HCT116 (cell line): Measurements from ENCODE around the gene CCDC198. TPM values are rescaled to one million over a fixed set of nuclear protein-coding genes. Genes with fewer than 3 reads are reported as not detected.

Experiments used
- ATAC-seq: fragments of 200-7000 bp; cut with Tn5 transposase; 2 replicates; pipeline ENCODE4 v1.9.1; 2020; ENCODE audit warnings: mild to moderate bottlenecking, moderate library complexity
- BruUV-seq: library from RNA; stranded (reverse); fragments of 400-500 nt; replicated peaks from 2 replicates; lab custom pipeline; 2021; lab: Mats Ljungman, UMichigan
- CTCF ChIA-PET: fragments of 300-600 bp; sonication (Branson Sonifier 250); formaldehyde crosslinking; loops from one replicate; lab custom pipeline; 2021; ENCODE audit warnings: antibody characterized with exemption; lab: Charles Lee
- POLR2A ChIA-PET: fragments of 300-600, 350-600 bp; sonication (Branson Sonifier 250); formaldehyde crosslinking; loops from one replicate; lab custom pipeline; 2021; ENCODE audit warnings: antibody characterized with exemption; lab: Charles Lee
- RAD21 ChIA-PET, 2 experiments: fragments of 300-600 bp; sonication (Branson Sonifier 250); formaldehyde crosslinking; loops; one replicate each; lab custom pipeline; 2023; ENCODE audit warnings: low total read pairs in 2 of 2; ENCODE audit not compliant: uncharacterized antibody in 2 of 2, unreplicated experiment in 2 of 2, low non-redundant PET in 1 of 2; lab: Charles Lee
- DNase-seq: peaks from one replicate; pipeline ENCODE4 v3.0.0-alpha.2; 2010; ENCODE audit warnings: low read depth, low spot score
- H2AFZ ChIP-seq: fragments of 200-600 bp; shearing (Covaris generic), sonication (generic); 2 replicates; pipeline ENCODE4 v1.6.1; 2017; ENCODE audit warnings: low read depth, mixed run types, mixed read lengths, antibody characterized with exemption, low read length; ENCODE audit not compliant: poor library complexity, severe bottlenecking
- H3K27ac ChIP-seq: 2 replicates; pipeline ENCODE4 v1.5.1; 2012; ENCODE audit warnings: low read depth, low read length
- H3K27me3 ChIP-seq: fragments of 200-600 bp; sonication (generic); 2 replicates; pipeline ENCODE4 v1.6.1; 2016; ENCODE audit warnings: mixed run types, low read length, mixed read lengths; ENCODE audit not compliant: insufficient read depth
- H3K36me3 ChIP-seq, 2 experiments: fragments of 200-500 bp in 1 of 2; fragments of 200-600 bp in 1 of 2; sonication (Bioruptor generic) in 1 of 2; sonication (generic) in 1 of 2; 2 replicates each; pipeline versions ENCODE4 v1.5.1 to v1.6.1; 2014 to 2016; ENCODE audit warnings: low read length in 2 of 2, inconsistent platforms in 1 of 2, mixed read lengths in 1 of 2, mixed run types in 1 of 2; ENCODE audit not compliant: insufficient read depth in 2 of 2, control insufficient read depth in 1 of 2
- H3K4me1 ChIP-seq, 2 experiments: fragments of 200-600 bp in 1 of 2; sonication (generic) in 1 of 2; 2 replicates each; pipeline versions ENCODE4 v1.5.1 to v1.6.1; 2012 to 2017; ENCODE audit warnings: low read length in 2 of 2, inconsistent platforms in 1 of 2, mild to moderate bottlenecking in 1 of 2, mixed read lengths in 1 of 2, mixed run types in 1 of 2, moderate library complexity in 1 of 2; ENCODE audit not compliant: insufficient read depth in 2 of 2, control insufficient read depth in 1 of 2
- H3K4me2 ChIP-seq: fragments of 200-600 bp; sonication (generic); 2 replicates; pipeline ENCODE4 v1.6.1; 2017; ENCODE audit warnings: mixed run types, low read length, mixed read lengths
- H3K4me3 ChIP-seq, 2 experiments: fragments of 200-600 bp in 1 of 2; sonication (generic) in 1 of 2; replicated peaks in 1 of 2; 2 replicates each; pipeline ENCODE4 v1.5.1; 2011 to 2016; ENCODE audit warnings: low read length in 2 of 2, control low read depth in 1 of 2, low read depth in 1 of 2, mild to moderate bottlenecking in 1 of 2, mixed read lengths in 1 of 2, mixed run types in 1 of 2
- H3K79me2 ChIP-seq: fragments of 200-600 bp; sonication (generic); 2 replicates; pipeline ENCODE4 v1.6.1; 2017; ENCODE audit warnings: mild to moderate bottlenecking, mixed run types, low read length, moderate library complexity, mixed read lengths; ENCODE audit not compliant: insufficient read depth
- H3K9ac ChIP-seq: fragments of 200-600 bp; sonication (generic); 2 replicates; pipeline ENCODE4 v1.6.1; 2016; ENCODE audit warnings: low read length, mixed read lengths
- H3K9me2 ChIP-seq: fragments of 200-600 bp; sonication (generic), shearing (Covaris generic); 2 replicates; pipeline ENCODE4 v1.6.1; 2017; ENCODE audit warnings: mixed run types, mild to moderate bottlenecking, moderate library complexity; ENCODE audit not compliant: insufficient read depth
- H3K9me3 ChIP-seq, 2 experiments: fragments of 200-500 bp in 1 of 2; fragments of 200-600 bp in 1 of 2; sonication (Bioruptor generic) in 1 of 2; sonication (generic) in 1 of 2; 2 replicates each; pipeline ENCODE4 v1.6.1; 2014 to 2017; ENCODE audit warnings: low read length in 2 of 2, mixed read lengths in 2 of 2, inconsistent platforms in 1 of 2, low read depth in 1 of 2, mild to moderate bottlenecking in 1 of 2, mixed run types in 1 of 2, moderate library complexity in 1 of 2; ENCODE audit not compliant: control insufficient read depth in 1 of 2, insufficient read depth in 1 of 2
- H4K20me1 ChIP-seq: fragments of 200-600 bp; sonication (generic), shearing (Covaris generic); 2 replicates; pipeline ENCODE4 v1.6.1; 2017; ENCODE audit warnings: mixed run types, mild to moderate bottlenecking, moderate library complexity; ENCODE audit not compliant: insufficient read depth
- CTCF ChIP-seq, 3 experiments: fragments of 200-600 bp in 1 of 3; sonication (generic) in 1 of 3; IDR thresholded peaks in 2 of 3; conservative IDR thresholded peaks in 1 of 3; 2 replicates each; pipeline ENCODE4 v1.5.1; 2012 to 2017; ENCODE audit warnings: low read depth in 2 of 3, low read length in 2 of 3, antibody characterized with exemption in 1 of 3, borderline replicate concordance in 1 of 3, control low read depth in 1 of 3, mild to moderate bottlenecking in 1 of 3, mixed read lengths in 1 of 3, mixed run types in 1 of 3, moderate library complexity in 1 of 3; ENCODE audit not compliant: insufficient read depth in 1 of 3
- EGR1 ChIP-seq: IDR thresholded peaks from 2 replicates; pipeline ENCODE4 v1.6.1; 2012; ENCODE audit warnings: low read depth
- EZH2phosphoT487 ChIP-seq: fragments of 200-600 bp; IDR thresholded peaks from 2 replicates; pipeline ENCODE4 v1.6.1; 2018; ENCODE audit warnings: antibody characterized with exemption, borderline replicate concordance
- JUND ChIP-seq: IDR thresholded peaks from 2 replicates; pipeline ENCODE4 v1.6.1; 2012
- POLR2A ChIP-seq: IDR thresholded peaks from 2 replicates; pipeline ENCODE4 v1.7.0; 2011; ENCODE audit warnings: borderline replicate concordance; ENCODE audit not compliant: insufficient read depth, insufficient read length; ENCODE audit errors: extremely low read depth
- POLR2AphosphoS5 ChIP-seq: IDR thresholded peaks from 2 replicates; pipeline ENCODE4 v1.6.1; 2011; ENCODE audit warnings: mild to moderate bottlenecking, low read depth, low read length, moderate library complexity
- SIN3A ChIP-seq: IDR thresholded peaks from 2 replicates; pipeline ENCODE4 v1.6.1; 2012; ENCODE audit warnings: low read depth
- SP1 ChIP-seq: IDR thresholded peaks from 2 replicates; pipeline ENCODE4 v1.6.1; 2012; ENCODE audit warnings: low read depth
- SRF ChIP-seq: IDR thresholded peaks from 2 replicates; pipeline ENCODE4 v1.6.1; 2012; ENCODE audit warnings: low read depth
- ZBTB33 ChIP-seq: IDR thresholded peaks from 2 replicates; pipeline ENCODE4 v1.6.1; 2011; ENCODE audit warnings: mild to moderate bottlenecking, low read length, moderate library complexity; ENCODE audit not compliant: insufficient replicate concordance; ENCODE audit errors: extremely low read depth
- ZNF274 ChIP-seq: fragments of 200-500 bp; sonication (Bioruptor generic); IDR thresholded peaks from 2 replicates; pipeline ENCODE4 v1.6.1; 2014; ENCODE audit warnings: mild to moderate bottlenecking, low read depth, low read length, inconsistent platforms
- intact Hi-C: fragments of 100-400 bp; cut with micrococcal nuclease; formaldehyde crosslinking; loops from 2 replicates; pipeline ENCODE4 v1.10.0; 2022
- total RNA-seq: library from RNA; stranded (reverse); gene quantifications from one replicate; pipeline ENCODE4 v1.2.1, GENCODE V29; 2021; ENCODE audit not compliant: unreplicated experiment

Gene CCDC198
- total RNA-seq, 1 experiment from 2014 or later = not detected

DNA sequence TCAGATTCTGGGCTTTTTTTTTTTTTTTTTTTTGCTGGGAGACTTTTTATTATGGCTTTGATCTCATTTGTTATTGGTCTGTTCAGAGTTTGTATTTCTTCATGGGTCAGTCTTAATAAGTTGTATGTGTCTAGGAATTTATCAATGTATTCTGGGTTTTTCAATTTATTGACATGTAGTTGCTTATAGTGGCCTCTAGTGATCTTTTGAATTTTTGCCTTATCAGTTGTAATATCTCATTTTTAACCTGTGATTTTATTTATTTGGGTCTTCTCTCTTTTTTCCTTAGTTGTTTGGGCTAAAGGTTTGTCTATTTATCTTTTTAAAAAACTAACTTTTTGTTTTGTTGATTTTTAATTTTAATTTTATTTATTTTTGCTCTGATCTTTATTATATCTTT lies 57.7 kb downstream of the CCDC198 start:
- BruUV-seq = no TSS peak
- no peaks in the 10 kb centered on the region for H3K4me1 ChIP-seq

GRCh38 chr14:57420986-57421385 lies 72.7 kb downstream of the CCDC198 start:
- Histone ChIP-seq H4K20me1 (no peaks in the 10 kb centered on the region), H3K27me3 (no peaks in the 10 kb centered on the region), H3K9me2 (no peaks in the 10 kb centered on the region), H3K4me1 (no peaks in the 10 kb centered on the region), H3K79me2 (no peaks in the 10 kb centered on the region), H3K9ac (no peak overlapping the region), H3K36me3 (no peaks in the 10 kb centered on the region), H3K4me2 (no peak overlapping the region), H3K9me3 (no peaks in the 10 kb centered on the region), H3K4me3 (no peak overlapping the region), H2AFZ (no peak overlapping the region), H3K27ac (no peak overlapping the region)
- ChIA-PET POLR2A (no interaction called here), CTCF (no interaction called here), RAD21 (no interaction called here)
- DNase-seq (no peak), ATAC-seq (no peak)
- intact Hi-C loops = no loop called here
- no TSS peak for BruUV-seq
- TF ChIP-seq POLR2A (no peak), JUND (no peak), ZBTB33 (no peak), SRF (no peak), SIN3A (no peak), EZH2phosphoT487 (no peak), CTCF (IDR thresholded peaks at IDR 0.05 in 2 of 3, conservative IDR thresholded peaks at IDR 0.05 in 1 of 3; ENCODE audit: borderline replicate concordance in 1 of 3, insufficient read depth in 1 of 3, low read depth in 2 of 3, low read length in 2 of 3) (no peak), ZNF274 (no peak), EGR1 (no peak), SP1 (no peak)

More for the DNA sequence above, 57.7 kb downstream of the CCDC198 start:
- DNase-seq (no peak), ATAC-seq (no peak)
- Histone ChIP-seq H3K9ac (no peak overlapping the region), H3K9me2 (no peaks in the 10 kb centered on the region; the same call in 1 of the 2 replicates), H3K79me2 (no peaks in the 10 kb centered on the region), H3K4me2 (no peak overlapping the region), H3K4me3 (no peak overlapping the region), H3K27ac (no peak overlapping the region), H2AFZ (no peak overlapping the region), H3K9me3 (no peaks in the 10 kb centered on the region), H3K27me3 (no peaks in the 10 kb centered on the region), H3K36me3 (no peaks in the 10 kb centered on the region), H4K20me1 (no peaks in the 10 kb centered on the region)
- CTCF ChIA-PET = no interaction called here
- intact Hi-C loops = no loop called here
- RAD21 ChIA-PET = no interaction called here
- POLR2A ChIA-PET = no interaction called here
- TF ChIP-seq EZH2phosphoT487 (no peak), POLR2AphosphoS5 (no peak), CTCF (IDR thresholded peaks at IDR 0.05 in 2 of 3, conservative IDR thresholded peaks at IDR 0.05 in 1 of 3; ENCODE audit: borderline replicate concordance in 1 of 3, insufficient read depth in 1 of 3, low read depth in 2 of 3, low read length in 2 of 3) (no peak; a peak in 1 of 6 replicates)
